Transverse colon (tissue), 4 donors: ENCODE results near the gene GJB2. TPM values are rescaled to one million over a fixed set of nuclear protein-coding genes. Genes with fewer than 3 reads are reported as not detected.

ENCODE experiments used
- DNase-seq: peaks from one replicate; pipeline ENCODE4 v3.0.0-alpha.2; 2019
- H3K27ac ChIP-seq, 4 donors: fragments of 200-600 bp; sonication (generic); 2 replicates each; pipeline ENCODE4 v1.5.1; 2016 to 2018; ENCODE audit warnings: inconsistent platforms in 4 of 4
- H3K27me3 ChIP-seq: fragments of 200-600 bp; sonication (generic); 2 replicates; pipeline ENCODE4 v1.5.1; 2017; ENCODE audit warnings: inconsistent platforms
- H3K36me3 ChIP-seq, 4 donors: fragments of 200-600 bp; sonication (generic); 2 replicates each; pipeline ENCODE4 v1.5.1; 2017 to 2019; ENCODE audit warnings: inconsistent platforms in 4 of 4
- H3K4me1 ChIP-seq, 4 donors: fragments of 200-600 bp; sonication (generic); 2 replicates each; pipeline ENCODE4 v1.5.1; 2017 to 2020; ENCODE audit warnings: inconsistent platforms in 4 of 4
- H3K4me3 ChIP-seq, 4 donors: fragments of 200-600 bp; sonication (generic); 1 replicate in 1 of 4; 2 replicates in 3 of 4; pipeline versions ENCODE4 v1.5.1 to v1.6.1; 2017 to 2019; ENCODE audit warnings: inconsistent platforms in 4 of 4
- H3K9me3 ChIP-seq, 2 donors: fragments of 200-600 bp; sonication (generic); 2 replicates each; pipeline ENCODE4 v1.5.1; 2017 to 2019; ENCODE audit warnings: inconsistent platforms in 2 of 2
- EP300 ChIP-seq: sonication (generic); formaldehyde crosslinking; IDR thresholded peaks from one replicate; pipeline ENCODE4 v1.6.1; 2017; ENCODE audit warnings: antibody characterized with exemption, low read depth
- POLR2A ChIP-seq: fragments of 450-650 bp; IDR thresholded peaks from one replicate; pipeline ENCODE4 v1.6.1; 2016; ENCODE audit warnings: antibody characterized with exemption, mild to moderate bottlenecking, moderate library complexity
- POLR2AphosphoS5 ChIP-seq, 3 donors: sonication (generic); formaldehyde crosslinking; IDR thresholded peaks; one replicate each; pipeline ENCODE4 v1.6.1; 2016; ENCODE audit warnings: antibody characterized with exemption in 3 of 3
- WGBS, 2 donors: methylation state at CpG; one replicate each; pipeline ENCODE4 v1.1.5; 2018; ENCODE audit warnings: low coverage in 1 of 2; 5-methylcytosine and 5-hydroxymethylcytosine counted together
- in situ Hi-C, 4 donors: fragments of 200-750 bp; cut with MboI; loops; one replicate each; pipeline versions ENCODE4 v1.15.0 to v1.15.1; 2017; ENCODE audit warnings: low sequenced_read_pairs in 3 of 4, low pct_ligation_motif_present in 1 of 4, low pct_unique_long_range_greater_than_20kb in 1 of 4
- intact Hi-C: fragments of 100-400 bp; cut with DNase I; formaldehyde crosslinking; loops from one replicate; pipeline ENCODE4 v1.15.1; 2023; ENCODE audit warnings: low total_unique reads
- total RNA-seq, 4 donors: library from RNA; depleted of rRNA; stranded (reverse); fragments of >200 nt; gene quantifications; one replicate each; pipeline ENCODE4 v1.1.0, GENCODE V29; 2016
- TF ChIP-seq, protein P1 (sequence below), 5 experiments: fragments of 200-600 bp in 3 of 5; fragments of 450-650 bp in 2 of 5; sonication (generic) in 3 of 5; IDR thresholded peaks; 1 replicate in 2 of 5; 2 replicates in 3 of 5; pipeline ENCODE4 v1.5.1; 2016 to 2017; ENCODE audit warnings: antibody characterized with exemption in 5 of 5, inconsistent platforms in 3 of 5, mild to moderate bottlenecking in 2 of 5, moderate library complexity in 1 of 5

Gene GJB2
- total RNA-seq, 4 donors from 2014 or later, result 5.0 to 38.4 (median 25.9) TPM

DNA sequence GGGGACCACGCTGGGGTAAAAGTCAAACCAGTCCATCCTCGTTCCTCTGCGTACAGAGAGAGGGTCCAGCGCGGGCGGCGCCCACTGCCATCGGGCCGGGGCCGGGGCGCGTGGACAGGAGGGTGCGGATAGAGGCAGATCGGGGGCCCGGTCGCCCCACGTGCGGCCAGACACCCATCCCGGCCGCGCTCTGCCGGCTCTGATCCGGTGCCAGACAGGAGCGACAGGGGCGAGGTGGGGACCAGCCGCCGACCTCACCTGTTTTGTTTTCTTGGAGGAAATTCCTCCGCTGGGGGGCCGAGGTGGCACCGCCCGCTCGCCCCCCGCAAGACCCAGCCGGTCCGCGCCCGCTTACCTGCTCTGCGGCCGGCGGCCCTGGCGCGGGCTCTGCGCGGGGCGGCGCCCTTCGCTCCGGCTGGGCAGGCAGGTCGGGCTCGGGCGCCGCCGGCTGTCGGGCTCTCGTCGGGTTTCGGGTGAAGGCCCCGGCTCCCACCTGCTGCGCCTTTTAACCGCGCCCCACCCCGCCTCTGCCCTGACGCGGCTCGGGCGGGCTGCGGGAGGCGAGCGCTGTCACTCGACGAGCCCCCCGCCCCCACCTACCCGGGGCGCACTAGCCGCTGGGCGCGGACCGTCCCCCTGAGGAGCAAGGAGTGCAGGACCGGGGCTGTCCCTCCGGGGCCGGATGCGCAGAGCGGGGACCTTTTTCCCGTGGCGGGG lies 39.3 kb upstream of the GJB2 start, which contains the start of gene GJB6:
GJB6 (minus strand) TSS at position 481 of the 717 bp plus-strand sequence. CDS start 8,839 bp downstream, outside the sequence.
- TF ChIP-seq, protein P1, sequence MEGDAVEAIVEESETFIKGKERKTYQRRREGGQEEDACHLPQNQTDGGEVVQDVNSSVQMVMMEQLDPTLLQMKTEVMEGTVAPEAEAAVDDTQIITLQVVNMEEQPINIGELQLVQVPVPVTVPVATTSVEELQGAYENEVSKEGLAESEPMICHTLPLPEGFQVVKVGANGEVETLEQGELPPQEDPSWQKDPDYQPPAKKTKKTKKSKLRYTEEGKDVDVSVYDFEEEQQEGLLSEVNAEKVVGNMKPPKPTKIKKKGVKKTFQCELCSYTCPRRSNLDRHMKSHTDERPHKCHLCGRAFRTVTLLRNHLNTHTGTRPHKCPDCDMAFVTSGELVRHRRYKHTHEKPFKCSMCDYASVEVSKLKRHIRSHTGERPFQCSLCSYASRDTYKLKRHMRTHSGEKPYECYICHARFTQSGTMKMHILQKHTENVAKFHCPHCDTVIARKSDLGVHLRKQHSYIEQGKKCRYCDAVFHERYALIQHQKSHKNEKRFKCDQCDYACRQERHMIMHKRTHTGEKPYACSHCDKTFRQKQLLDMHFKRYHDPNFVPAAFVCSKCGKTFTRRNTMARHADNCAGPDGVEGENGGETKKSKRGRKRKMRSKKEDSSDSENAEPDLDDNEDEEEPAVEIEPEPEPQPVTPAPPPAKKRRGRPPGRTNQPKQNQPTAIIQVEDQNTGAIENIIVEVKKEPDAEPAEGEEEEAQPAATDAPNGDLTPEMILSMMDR (IDR thresholded peaks at IDR 0.05), result no peak
- TF ChIP-seq POLR2A (no peak), POLR2AphosphoS5 (IDR thresholded peaks at IDR 0.05) (no peak), EP300 (no peak)
- Histone ChIP-seq H3K27me3 (peaks cover 62% of the 10 kb centered on the region), H3K9me3 (no peaks in the 10 kb centered on the region), H3K4me3 (peak within 1 kb of the TSS in 3 of 4 donors; percentile 12 to 40 (median 30)), H3K36me3 (no peaks in the 10 kb centered on the region), H3K27ac (no peak within 1 kb of the TSS), H3K4me1 (peaks cover 0 to 13% (median 10%) of the 10 kb centered on the region in 4 donors)
- WGBS, 2 donors, result 0 to 4% methylated on average over 7 to 44 of the region's 85 CpGs
- in situ Hi-C loops, result no loop called here
- peak; percentile 32 for DNase-seq
- intact Hi-C loops, result no loop called here

DNA sequence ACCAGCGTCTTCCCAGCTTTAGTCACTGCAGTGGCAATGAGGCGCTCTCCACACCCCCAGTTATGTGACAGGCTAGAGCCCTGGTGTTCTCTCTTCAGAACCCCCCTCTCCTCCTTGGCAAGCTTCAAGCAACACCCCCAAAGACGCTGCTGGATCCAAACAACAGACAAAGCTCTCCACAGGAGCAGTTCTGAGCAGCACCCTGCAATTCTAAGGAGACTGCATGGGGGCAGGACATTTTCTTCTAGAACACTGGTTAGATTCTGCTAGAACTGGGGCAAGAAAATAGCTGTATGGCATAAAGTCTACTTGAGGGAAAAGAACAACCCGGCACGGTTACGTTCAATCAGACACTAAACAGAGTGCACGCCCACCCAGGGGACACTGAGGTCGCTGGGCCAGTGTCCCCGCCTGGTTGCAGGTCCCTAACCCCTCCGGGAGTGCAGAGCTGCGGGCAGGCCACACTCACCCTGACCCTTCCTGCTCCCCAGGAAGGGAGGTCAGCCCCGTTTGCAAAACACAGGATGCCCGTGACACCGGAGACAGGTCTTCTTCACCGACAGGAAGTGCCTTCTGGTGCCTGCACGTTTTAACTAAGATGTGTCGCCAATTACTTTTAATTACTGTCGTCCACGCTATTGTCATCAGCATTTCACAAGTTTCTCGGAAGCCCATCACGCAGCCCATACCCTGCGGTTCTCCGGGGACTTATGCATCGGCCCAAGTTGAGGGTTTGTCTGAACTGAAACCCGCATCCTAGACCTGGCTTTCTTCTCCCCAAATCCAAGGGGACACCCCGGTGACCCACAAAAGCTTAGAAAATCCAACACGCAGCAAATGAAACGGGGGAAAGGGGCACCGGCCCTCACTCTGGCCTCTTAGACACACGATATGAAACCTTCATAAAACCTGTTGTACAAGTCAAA lies 38.4 kb upstream of the GJB2 start:
- TF ChIP-seq POLR2A, result no peak
- no peak for TF ChIP-seq EP300
- TF ChIP-seq, protein P1 (IDR thresholded peaks at IDR 0.05), result no peak
- TF ChIP-seq POLR2AphosphoS5 (IDR thresholded peaks at IDR 0.05), result no peak
- in situ Hi-C loops, result no loop called here
- DNase-seq, result no peak
- no peaks in the 10 kb centered on the region for H3K9me3 ChIP-seq
- WGBS, 2 donors, result 46 to 58% methylated on average over 11 to 28 of the region's 30 CpGs
- no peak overlapping the region for H3K27ac ChIP-seq
- H3K27me3 ChIP-seq, result peaks cover 62% of the 10 kb centered on the region
- peak overlapping the region in 3 of 4 donors; percentile 12 to 40 (median 30) for H3K4me3 ChIP-seq
- peaks cover 0 to 13% (median 10%) of the 10 kb centered on the region in 4 donors for H3K4me1 ChIP-seq
- intact Hi-C loops, result no loop called here
- no peaks in the 10 kb centered on the region for H3K36me3 ChIP-seq

DNA sequence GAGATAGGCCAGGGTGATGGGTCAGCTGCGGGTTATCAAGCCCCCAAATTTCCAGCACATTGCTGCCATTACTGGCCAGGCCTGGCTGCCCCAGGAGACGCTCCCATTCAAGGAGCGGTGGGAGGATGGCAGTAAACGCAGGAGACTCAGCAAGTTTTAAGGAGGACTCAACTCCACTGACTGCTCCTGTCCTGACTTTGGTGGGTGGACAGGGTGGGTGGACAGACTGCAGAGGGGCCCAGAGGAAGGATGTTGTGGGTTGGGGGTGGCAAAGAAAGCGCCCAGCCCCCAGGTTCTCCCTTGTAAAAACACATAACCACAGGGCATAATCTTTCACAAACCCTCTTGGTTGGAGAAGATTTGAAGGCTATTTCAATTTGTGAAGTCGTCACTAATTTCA lies 35.0 kb upstream of the GJB2 start:
- Histone ChIP-seq H3K4me1 (peaks cover 0 to 13% (median 10%) of the 10 kb centered on the region in 4 donors), H3K27ac (no peak overlapping the region), H3K9me3 (no peaks in the 10 kb centered on the region), H3K36me3 (no peaks in the 10 kb centered on the region), H3K27me3 (peaks cover 56% of the 10 kb centered on the region), H3K4me3 (no peak overlapping the region)
- in situ Hi-C loops, result no loop called here
- intact Hi-C loops, result no loop called here
- WGBS, 2 donors, result 67 to 83% methylated on average over 2 to 6 of the region's 6 CpGs
- DNase-seq, result no peak
- TF ChIP-seq POLR2AphosphoS5 (IDR thresholded peaks at IDR 0.05), result no peak
- TF ChIP-seq, protein P1 (IDR thresholded peaks at IDR 0.05), result no peak
- no peak for TF ChIP-seq POLR2A
- no peak for TF ChIP-seq EP300

DNA sequence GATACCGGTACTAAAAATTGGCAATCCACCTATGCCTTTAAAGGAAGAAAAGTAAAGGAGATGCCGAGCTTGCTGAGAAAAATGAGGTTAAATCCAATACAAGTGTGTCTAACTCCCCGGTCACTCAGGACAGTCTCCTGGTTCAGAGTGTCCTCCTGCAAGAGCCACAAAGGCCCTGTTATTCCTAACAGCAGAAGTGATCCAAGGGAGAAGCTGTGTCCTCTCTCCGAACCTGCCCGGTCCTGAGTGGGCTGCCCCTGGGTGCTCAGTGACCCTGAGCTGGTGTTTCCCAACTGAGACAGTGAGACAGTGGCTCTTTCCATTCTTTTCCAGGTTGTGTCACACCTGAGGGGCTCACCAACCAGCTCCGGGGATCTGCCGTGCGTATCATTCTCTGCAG lies 34.5 kb upstream of the GJB2 start:
- H3K27ac ChIP-seq, result no peak overlapping the region
- no peaks in the 10 kb centered on the region for H3K9me3 ChIP-seq
- H3K27me3 ChIP-seq, result peaks cover 52% of the 10 kb centered on the region
- no peak overlapping the region for H3K4me3 ChIP-seq
- no peak for DNase-seq
- peaks cover 0 to 10% (median 8%) of the 10 kb centered on the region in 4 donors for H3K4me1 ChIP-seq
- intact Hi-C loops (no loop called here), in situ Hi-C loops (no loop called here)
- no peak for TF ChIP-seq POLR2A
- TF ChIP-seq, protein P1 (IDR thresholded peaks at IDR 0.05), result no peak
- no peak for TF ChIP-seq POLR2AphosphoS5 (IDR thresholded peaks at IDR 0.05)
- no peak for TF ChIP-seq EP300
- H3K36me3 ChIP-seq, result no peaks in the 10 kb centered on the region
- WGBS, 2 donors, result 95 to 97% methylated on average over 5 to 8 of the region's 8 CpGs
